ENCODE data around the gene TRAK1.

DNA sequence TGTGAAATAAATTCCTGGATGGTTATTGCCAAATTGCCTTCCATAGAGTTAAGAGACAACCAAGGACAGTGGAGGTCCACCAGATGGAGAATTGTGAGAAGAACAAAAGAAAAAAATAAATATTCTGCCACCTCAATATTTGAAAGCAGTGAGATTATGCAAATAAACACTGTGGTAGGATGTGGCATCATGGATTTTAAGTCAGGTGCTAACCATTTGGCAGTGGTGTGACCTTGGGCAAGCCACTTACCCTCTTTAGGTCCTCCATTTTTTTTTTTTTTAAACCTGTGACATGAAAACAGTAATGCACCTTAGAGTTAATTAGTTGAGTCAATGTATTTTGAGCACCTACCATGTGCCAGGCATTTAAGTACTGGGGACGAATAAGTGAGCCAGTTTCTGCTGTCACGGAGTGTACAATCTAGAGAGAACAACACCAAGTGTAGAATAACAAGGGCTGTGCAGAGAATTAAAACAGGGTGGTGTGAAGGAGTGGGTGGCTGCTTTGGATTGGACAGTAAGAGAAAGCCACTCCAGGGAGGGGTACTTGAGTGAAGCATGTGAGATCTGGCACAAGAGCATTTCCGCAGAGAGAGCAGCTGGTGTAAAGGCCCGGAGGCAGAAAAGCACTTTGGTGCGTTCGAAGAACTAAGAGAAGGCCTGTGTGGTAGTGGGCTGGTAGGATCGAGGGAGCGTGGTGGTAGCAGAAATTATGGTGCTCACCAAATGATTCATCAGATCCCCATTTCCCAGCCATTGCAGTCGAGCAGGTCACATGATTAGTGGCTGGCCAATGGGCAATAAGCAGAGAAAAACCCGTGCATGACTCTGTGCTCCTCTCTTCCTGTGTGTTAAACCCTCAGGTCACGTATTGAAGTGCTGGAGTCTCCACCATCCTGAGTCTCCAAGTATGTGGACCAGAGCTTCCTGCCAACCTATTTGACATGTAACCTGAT, 135.6 kb downstream of the TRAK1 start:
- TF ChIP-seq, protein P1, sequence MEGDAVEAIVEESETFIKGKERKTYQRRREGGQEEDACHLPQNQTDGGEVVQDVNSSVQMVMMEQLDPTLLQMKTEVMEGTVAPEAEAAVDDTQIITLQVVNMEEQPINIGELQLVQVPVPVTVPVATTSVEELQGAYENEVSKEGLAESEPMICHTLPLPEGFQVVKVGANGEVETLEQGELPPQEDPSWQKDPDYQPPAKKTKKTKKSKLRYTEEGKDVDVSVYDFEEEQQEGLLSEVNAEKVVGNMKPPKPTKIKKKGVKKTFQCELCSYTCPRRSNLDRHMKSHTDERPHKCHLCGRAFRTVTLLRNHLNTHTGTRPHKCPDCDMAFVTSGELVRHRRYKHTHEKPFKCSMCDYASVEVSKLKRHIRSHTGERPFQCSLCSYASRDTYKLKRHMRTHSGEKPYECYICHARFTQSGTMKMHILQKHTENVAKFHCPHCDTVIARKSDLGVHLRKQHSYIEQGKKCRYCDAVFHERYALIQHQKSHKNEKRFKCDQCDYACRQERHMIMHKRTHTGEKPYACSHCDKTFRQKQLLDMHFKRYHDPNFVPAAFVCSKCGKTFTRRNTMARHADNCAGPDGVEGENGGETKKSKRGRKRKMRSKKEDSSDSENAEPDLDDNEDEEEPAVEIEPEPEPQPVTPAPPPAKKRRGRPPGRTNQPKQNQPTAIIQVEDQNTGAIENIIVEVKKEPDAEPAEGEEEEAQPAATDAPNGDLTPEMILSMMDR (IDR thresholded peaks at IDR 0.05) = no peak
- no peak for TF ChIP-seq POLR2AphosphoS5 (IDR thresholded peaks at IDR 0.05)
